ENCODE data around the gene SORL1.
A peak's percentile ranks its signal among the peaks of the same experiment; 100 is the strongest.

- TF ChIP-seq POLR2AphosphoS5 (IDR thresholded peaks at IDR 0.05; ENCODE audit: low read depth, low read length) (peak; percentile 52; the same call in 1 of the 2 replicates), POLR2A (IDR thresholded peaks at IDR 0.05; ENCODE audit: low read depth, low read length) (peak; percentile 64), TAF1 (IDR thresholded peaks at IDR 0.05; ENCODE audit: borderline replicate concordance, low read depth, low read length) (peak; percentile 27; the same call in 1 of the 2 replicates)
These were observed 566 bp downstream of the SORL1 start, which contains the start of gene SORL1-AS1 for GRCh38 chr11:121452609-121453150.
